K562 (cell line): ENCODE data around the gene PSMB7. TPM values are rescaled to one million over a fixed set of nuclear protein-coding genes. Genes with fewer than 3 reads are reported as not detected.

ENCODE experiments used
- polyA plus RNA-seq, 8 experiments: library from polyadenylated mRNA; depleted of rRNA in 4 of 8; stranded (reverse) in 5 of 8; unstranded in 3 of 8; fragments of >200 nt; fragmentation: Nextera tagmentation in 2 of 8; fragmentation: Illumina TruSeq in 1 of 8; extraction: Ambion mirVana in 2 of 8; extraction: Trizol in 1 of 8; gene quantifications; 2 replicates each; pipeline versions ENCODE4 v1.2.1 to v1.2.3, GENCODE V29; 2011 to 2014; ENCODE audit warnings: inconsistent platforms in 1 of 8, missing spikeins in 1 of 8
- total RNA-seq, 7 experiments: library from RNA; depleted of rRNA in 6 of 7; stranded (reverse); fragments of >200 nt in 6 of 7; fragmentation: Illumina TruSeq in 2 of 7; extraction: Trizol in 2 of 7; gene quantifications; 2 replicates each; pipeline versions ENCODE4 v1.2.1 to v1.2.3, GENCODE V29; 2011 to 2021; ENCODE audit warnings: low replicate concordance in 1 of 7

The PSMB7 gene
- total and polyA plus RNA-seq, 9 of the 15 experiments (the other 6 are each of a cell fraction or from before 2014, with no cell fraction given): 321 to 978 (median 407) TPM

Other genes with a start within 250 kb of the PSMB7 start
- 8.0 and 11.4 TPM in 2 replicates for gene NEK6, start 157.5 kb downstream of the PSMB7 start, total RNA-seq (2014; rRNA removed)
- 6.1 and 6.9 TPM in 2 replicates for gene NEK6, start 157.5 kb downstream of the PSMB7 start, total RNA-seq (2014; rRNA removed; fragmentation: Illumina TruSeq; extraction: Trizol)
- 7.9 and 8.4 TPM in 2 replicates for gene NEK6, start 157.5 kb downstream of the PSMB7 start, total RNA-seq (2015; rRNA removed; fragmentation: Illumina TruSeq; extraction: Trizol)
- gene NEK6, start 157.5 kb downstream of the PSMB7 start, total RNA-seq (2021): 19.0 and 19.7 TPM in 2 replicates
- gene NEK6, start 157.5 kb downstream of the PSMB7 start, polyA plus RNA-seq (2011; rRNA removed): 12.1 and 27.8 TPM in 2 replicates
- 12.5 and 12.9 TPM in 2 replicates for gene NEK6, start 157.5 kb downstream of the PSMB7 start, polyA plus RNA-seq (2014; fragmentation: Illumina TruSeq; extraction: Trizol)
- gene NEK6, start 157.5 kb downstream of the PSMB7 start, polyA plus RNA-seq (2014; fragmentation: Nextera tagmentation; extraction: Ambion mirVana): 1 to 10 TPM; 3.1 to 3.5 TPM
- gene NEK6, start 157.5 kb downstream of the PSMB7 start, polyA plus RNA-seq (2014; rRNA removed): 9.5 and 13.1 TPM in 2 replicates
- not detected in 2 replicates for gene ADGRD2, start 35.0 kb upstream of the PSMB7 start, total RNA-seq (2014; rRNA removed)
- gene ADGRD2, start 35.0 kb upstream of the PSMB7 start, total RNA-seq (2014; rRNA removed; fragmentation: Illumina TruSeq; extraction: Trizol): not detected in 2 replicates
- gene ADGRD2, start 35.0 kb upstream of the PSMB7 start, total RNA-seq (2015; rRNA removed; fragmentation: Illumina TruSeq; extraction: Trizol): not detected in 2 replicates
- gene ADGRD2, start 35.0 kb upstream of the PSMB7 start, total RNA-seq (2021): not detected in 2 replicates
- gene ADGRD2, start 35.0 kb upstream of the PSMB7 start, polyA plus RNA-seq (2011; rRNA removed): not detected in 2 replicates
- not detected in 2 replicates for gene ADGRD2, start 35.0 kb upstream of the PSMB7 start, polyA plus RNA-seq (2014; fragmentation: Illumina TruSeq; extraction: Trizol)
- gene ADGRD2, start 35.0 kb upstream of the PSMB7 start, polyA plus RNA-seq (2014; fragmentation: Nextera tagmentation; extraction: Ambion mirVana): not detected
- gene ADGRD2, start 35.0 kb upstream of the PSMB7 start, polyA plus RNA-seq (2014; rRNA removed): not detected in 2 replicates
- 0.32 TPM in 1 of 2 replicates, not detected in the other for gene NR5A1, start 92.0 kb upstream of the PSMB7 start, total RNA-seq (2014; rRNA removed)
- not detected in 2 replicates for gene NR5A1, start 92.0 kb upstream of the PSMB7 start, total RNA-seq (2014; rRNA removed; fragmentation: Illumina TruSeq; extraction: Trizol)
- gene NR5A1, start 92.0 kb upstream of the PSMB7 start, total RNA-seq (2015; rRNA removed; fragmentation: Illumina TruSeq; extraction: Trizol): not detected in 2 replicates
- gene NR5A1, start 92.0 kb upstream of the PSMB7 start, total RNA-seq (2021): 0.20 and 0.40 TPM in 2 replicates
- gene NR5A1, start 92.0 kb upstream of the PSMB7 start, polyA plus RNA-seq (2011; rRNA removed): 0.11 TPM in 1 of 2 replicates, not detected in the other
- not detected in 2 replicates for gene NR5A1, start 92.0 kb upstream of the PSMB7 start, polyA plus RNA-seq (2014; fragmentation: Illumina TruSeq; extraction: Trizol)
- not detected for gene NR5A1, start 92.0 kb upstream of the PSMB7 start, polyA plus RNA-seq (2014; fragmentation: Nextera tagmentation; extraction: Ambion mirVana)
- not detected in 2 replicates for gene NR5A1, start 92.0 kb upstream of the PSMB7 start, polyA plus RNA-seq (2014; rRNA removed)